H1 (cell line): ENCODE data around the gene CCSAP. TPM values are rescaled to one million over a fixed set of nuclear protein-coding genes. Genes with fewer than 3 reads are reported as not detected.

Experiments used
- KDM1A ChIP-seq: fragments of 200-600, 300-600 bp; sonication (generic); IDR thresholded peaks from 2 replicates; pipeline ENCODE4 v1.7.1; 2016; ENCODE audit warnings: mild to moderate bottlenecking, low read length, borderline replicate concordance
- POLR2AphosphoS5 ChIP-seq: IDR thresholded peaks from 2 replicates; pipeline ENCODE4 v1.6.1; 2011; ENCODE audit warnings: low read depth, low read length
- RFX5 ChIP-seq: IDR thresholded peaks from 2 replicates; pipeline ENCODE4 v1.6.1; 2011; ENCODE audit warnings: low read depth, low read length, improper control_type of control experiment, borderline replicate concordance
- SP4 ChIP-seq: IDR thresholded peaks from 2 replicates; pipeline ENCODE4 v1.6.1; 2012; ENCODE audit warnings: low read length, inconsistent platforms
- SUZ12 ChIP-seq: fragments of 200-600 bp; sonication (generic); IDR thresholded peaks from 2 replicates; pipeline ENCODE4 v1.6.1; 2012; ENCODE audit warnings: mild to moderate bottlenecking, inconsistent platforms, low read length, moderate library complexity, mixed read lengths
- TAF1 ChIP-seq: IDR thresholded peaks from 2 replicates; pipeline ENCODE4 v1.6.1; 2011; ENCODE audit warnings: mild to moderate bottlenecking, low read depth, low read length
- TEAD4 ChIP-seq: IDR thresholded peaks from 2 replicates; pipeline ENCODE4 v1.6.1; 2012; ENCODE audit warnings: low read depth, low read length, inconsistent platforms, mixed read lengths
- YY1 ChIP-seq: IDR thresholded peaks from 2 replicates; pipeline ENCODE4 v1.6.1; 2011; ENCODE audit warnings: low read depth, mild to moderate bottlenecking, low read length
- polyA plus RNA-seq, 7 experiments: library from polyadenylated mRNA; depleted of rRNA in 3 of 7; stranded (reverse) in 5 of 7; unstranded in 2 of 7; fragments of >200 nt in 5 of 7; fragments of 200-250 nt in 2 of 7; gene quantifications; 1 replicate in 5 of 7; 2 replicates in 1 of 7; 4 replicates in 1 of 7; pipeline versions ENCODE4 v1.2.1 to v1.2.3, GENCODE V29; 2011 to 2013; ENCODE audit warnings: missing spikeins in 2 of 7, mixed read lengths in 2 of 7
- total RNA-seq: library from RNA; stranded (reverse); fragmentation: NEBNext Ultra II Directional; extraction: Animal tissue kit (Norgen Biotek cat#: 25700); gene quantifications from 2 replicates; pipeline ENCODE4 v1.2.1, GENCODE V29; 2021
- TF ChIP-seq, protein P1 (sequence below): fragments of 300-600 bp; sonication (generic); IDR thresholded peaks from 2 replicates; pipeline ENCODE4 v1.7.1; 2012; ENCODE audit warnings: low read length, moderate library complexity, mild to moderate bottlenecking, inconsistent platforms; ENCODE audit not compliant: insufficient replicate concordance
- TF ChIP-seq, protein P2 (sequence below): IDR thresholded peaks from 2 replicates; pipeline ENCODE4 v1.6.1; 2011; ENCODE audit warnings: low read depth, mild to moderate bottlenecking, low read length; ENCODE audit not compliant: insufficient read depth
- TF ChIP-seq, protein P3 (sequence below): IDR thresholded peaks from 2 replicates; pipeline ENCODE4 v1.6.1; 2011; ENCODE audit warnings: low read length, improper control_type of control experiment

Gene CCSAP
- total and polyA plus RNA-seq, 2 of the 8 experiments (the other 6 are each of a cell fraction or from before 2014, with no cell fraction given), result 3.5 to 17.2 TPM

DNA sequence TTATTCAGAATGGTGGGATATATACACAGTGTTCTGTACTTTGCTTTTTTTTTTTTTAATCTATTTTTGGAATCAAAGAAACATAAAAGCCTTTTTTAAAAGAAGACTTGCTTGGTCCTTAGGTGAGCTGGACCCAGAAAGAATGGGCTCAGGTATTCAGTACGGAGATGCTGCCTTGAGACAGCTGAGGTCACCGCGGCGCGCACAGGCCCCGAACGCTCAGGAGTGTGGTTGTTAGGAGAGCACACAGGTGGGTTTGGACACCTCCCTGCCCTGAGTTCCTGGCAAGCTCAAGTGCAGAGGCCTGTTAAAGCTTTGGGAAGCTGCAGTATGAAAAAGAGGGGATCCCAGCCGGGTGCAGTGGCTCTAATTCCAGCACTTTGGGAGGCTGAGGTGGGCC is 40.1 kb downstream of the CCSAP start (continued):
- TF ChIP-seq, protein P1, sequence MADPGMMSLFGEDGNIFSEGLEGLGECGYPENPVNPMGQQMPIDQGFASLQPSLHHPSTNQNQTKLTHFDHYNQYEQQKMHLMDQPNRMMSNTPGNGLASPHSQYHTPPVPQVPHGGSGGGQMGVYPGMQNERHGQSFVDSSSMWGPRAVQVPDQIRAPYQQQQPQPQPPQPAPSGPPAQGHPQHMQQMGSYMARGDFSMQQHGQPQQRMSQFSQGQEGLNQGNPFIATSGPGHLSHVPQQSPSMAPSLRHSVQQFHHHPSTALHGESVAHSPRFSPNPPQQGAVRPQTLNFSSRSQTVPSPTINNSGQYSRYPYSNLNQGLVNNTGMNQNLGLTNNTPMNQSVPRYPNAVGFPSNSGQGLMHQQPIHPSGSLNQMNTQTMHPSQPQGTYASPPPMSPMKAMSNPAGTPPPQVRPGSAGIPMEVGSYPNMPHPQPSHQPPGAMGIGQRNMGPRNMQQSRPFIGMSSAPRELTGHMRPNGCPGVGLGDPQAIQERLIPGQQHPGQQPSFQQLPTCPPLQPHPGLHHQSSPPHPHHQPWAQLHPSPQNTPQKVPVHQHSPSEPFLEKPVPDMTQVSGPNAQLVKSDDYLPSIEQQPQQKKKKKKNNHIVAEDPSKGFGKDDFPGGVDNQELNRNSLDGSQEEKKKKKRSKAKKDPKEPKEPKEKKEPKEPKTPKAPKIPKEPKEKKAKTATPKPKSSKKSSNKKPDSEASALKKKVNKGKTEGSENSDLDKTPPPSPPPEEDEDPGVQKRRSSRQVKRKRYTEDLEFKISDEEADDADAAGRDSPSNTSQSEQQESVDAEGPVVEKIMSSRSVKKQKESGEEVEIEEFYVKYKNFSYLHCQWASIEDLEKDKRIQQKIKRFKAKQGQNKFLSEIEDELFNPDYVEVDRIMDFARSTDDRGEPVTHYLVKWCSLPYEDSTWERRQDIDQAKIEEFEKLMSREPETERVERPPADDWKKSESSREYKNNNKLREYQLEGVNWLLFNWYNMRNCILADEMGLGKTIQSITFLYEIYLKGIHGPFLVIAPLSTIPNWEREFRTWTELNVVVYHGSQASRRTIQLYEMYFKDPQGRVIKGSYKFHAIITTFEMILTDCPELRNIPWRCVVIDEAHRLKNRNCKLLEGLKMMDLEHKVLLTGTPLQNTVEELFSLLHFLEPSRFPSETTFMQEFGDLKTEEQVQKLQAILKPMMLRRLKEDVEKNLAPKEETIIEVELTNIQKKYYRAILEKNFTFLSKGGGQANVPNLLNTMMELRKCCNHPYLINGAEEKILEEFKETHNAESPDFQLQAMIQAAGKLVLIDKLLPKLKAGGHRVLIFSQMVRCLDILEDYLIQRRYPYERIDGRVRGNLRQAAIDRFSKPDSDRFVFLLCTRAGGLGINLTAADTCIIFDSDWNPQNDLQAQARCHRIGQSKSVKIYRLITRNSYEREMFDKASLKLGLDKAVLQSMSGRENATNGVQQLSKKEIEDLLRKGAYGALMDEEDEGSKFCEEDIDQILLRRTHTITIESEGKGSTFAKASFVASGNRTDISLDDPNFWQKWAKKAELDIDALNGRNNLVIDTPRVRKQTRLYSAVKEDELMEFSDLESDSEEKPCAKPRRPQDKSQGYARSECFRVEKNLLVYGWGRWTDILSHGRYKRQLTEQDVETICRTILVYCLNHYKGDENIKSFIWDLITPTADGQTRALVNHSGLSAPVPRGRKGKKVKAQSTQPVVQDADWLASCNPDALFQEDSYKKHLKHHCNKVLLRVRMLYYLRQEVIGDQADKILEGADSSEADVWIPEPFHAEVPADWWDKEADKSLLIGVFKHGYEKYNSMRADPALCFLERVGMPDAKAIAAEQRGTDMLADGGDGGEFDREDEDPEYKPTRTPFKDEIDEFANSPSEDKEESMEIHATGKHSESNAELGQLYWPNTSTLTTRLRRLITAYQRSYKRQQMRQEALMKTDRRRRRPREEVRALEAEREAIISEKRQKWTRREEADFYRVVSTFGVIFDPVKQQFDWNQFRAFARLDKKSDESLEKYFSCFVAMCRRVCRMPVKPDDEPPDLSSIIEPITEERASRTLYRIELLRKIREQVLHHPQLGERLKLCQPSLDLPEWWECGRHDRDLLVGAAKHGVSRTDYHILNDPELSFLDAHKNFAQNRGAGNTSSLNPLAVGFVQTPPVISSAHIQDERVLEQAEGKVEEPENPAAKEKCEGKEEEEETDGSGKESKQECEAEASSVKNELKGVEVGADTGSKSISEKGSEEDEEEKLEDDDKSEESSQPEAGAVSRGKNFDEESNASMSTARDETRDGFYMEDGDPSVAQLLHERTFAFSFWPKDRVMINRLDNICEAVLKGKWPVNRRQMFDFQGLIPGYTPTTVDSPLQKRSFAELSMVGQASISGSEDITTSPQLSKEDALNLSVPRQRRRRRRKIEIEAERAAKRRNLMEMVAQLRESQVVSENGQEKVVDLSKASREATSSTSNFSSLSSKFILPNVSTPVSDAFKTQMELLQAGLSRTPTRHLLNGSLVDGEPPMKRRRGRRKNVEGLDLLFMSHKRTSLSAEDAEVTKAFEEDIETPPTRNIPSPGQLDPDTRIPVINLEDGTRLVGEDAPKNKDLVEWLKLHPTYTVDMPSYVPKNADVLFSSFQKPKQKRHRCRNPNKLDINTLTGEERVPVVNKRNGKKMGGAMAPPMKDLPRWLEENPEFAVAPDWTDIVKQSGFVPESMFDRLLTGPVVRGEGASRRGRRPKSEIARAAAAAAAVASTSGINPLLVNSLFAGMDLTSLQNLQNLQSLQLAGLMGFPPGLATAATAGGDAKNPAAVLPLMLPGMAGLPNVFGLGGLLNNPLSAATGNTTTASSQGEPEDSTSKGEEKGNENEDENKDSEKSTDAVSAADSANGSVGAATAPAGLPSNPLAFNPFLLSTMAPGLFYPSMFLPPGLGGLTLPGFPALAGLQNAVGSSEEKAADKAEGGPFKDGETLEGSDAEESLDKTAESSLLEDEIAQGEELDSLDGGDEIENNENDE, result no peak
- no peak for TF ChIP-seq SP4
- TF ChIP-seq RFX5, result no peak
- TF ChIP-seq TEAD4, result no peak
- TF ChIP-seq, protein P2, sequence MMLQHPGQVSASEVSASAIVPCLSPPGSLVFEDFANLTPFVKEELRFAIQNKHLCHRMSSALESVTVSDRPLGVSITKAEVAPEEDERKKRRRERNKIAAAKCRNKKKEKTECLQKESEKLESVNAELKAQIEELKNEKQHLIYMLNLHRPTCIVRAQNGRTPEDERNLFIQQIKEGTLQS, result no peak
- TF ChIP-seq KDM1A, result no peak
- TF ChIP-seq SUZ12, result no peak
- TF ChIP-seq, protein P3, sequence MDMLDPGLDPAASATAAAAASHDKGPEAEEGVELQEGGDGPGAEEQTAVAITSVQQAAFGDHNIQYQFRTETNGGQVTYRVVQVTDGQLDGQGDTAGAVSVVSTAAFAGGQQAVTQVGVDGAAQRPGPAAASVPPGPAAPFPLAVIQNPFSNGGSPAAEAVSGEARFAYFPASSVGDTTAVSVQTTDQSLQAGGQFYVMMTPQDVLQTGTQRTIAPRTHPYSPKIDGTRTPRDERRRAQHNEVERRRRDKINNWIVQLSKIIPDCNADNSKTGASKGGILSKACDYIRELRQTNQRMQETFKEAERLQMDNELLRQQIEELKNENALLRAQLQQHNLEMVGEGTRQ, result no peak
- no peak for TF ChIP-seq TAF1
- TF ChIP-seq YY1, result no peak
- TF ChIP-seq POLR2AphosphoS5, result no peak
